Stomach (tissue), 4 donors: ENCODE measurements around the gene HSPA1L.

Source experiments
- POLR2AphosphoS5 ChIP-seq, 3 donors: sonication (generic); formaldehyde crosslinking; IDR thresholded peaks; one replicate each; pipeline ENCODE4 v1.6.1; 2016; ENCODE audit warnings: antibody characterized with exemption in 3 of 3
- TF ChIP-seq, protein P1 (sequence below), 7 experiments: fragments of 450-650 bp in 4 of 7; fragments of 200-600 bp in 3 of 7; sonication (generic) in 3 of 7; IDR thresholded peaks; one replicate each; pipeline ENCODE4 v1.5.1; 2016 to 2019; ENCODE audit warnings: antibody characterized with exemption in 7 of 7, control low read depth in 2 of 7, mild to moderate bottlenecking in 1 of 7

GRCh38 chr6:31813465-31813849 lies 1.6 kb downstream of the HSPA1L start:
- TF ChIP-seq POLR2AphosphoS5 (IDR thresholded peaks at IDR 0.05), result no peak
- TF ChIP-seq, protein P1, sequence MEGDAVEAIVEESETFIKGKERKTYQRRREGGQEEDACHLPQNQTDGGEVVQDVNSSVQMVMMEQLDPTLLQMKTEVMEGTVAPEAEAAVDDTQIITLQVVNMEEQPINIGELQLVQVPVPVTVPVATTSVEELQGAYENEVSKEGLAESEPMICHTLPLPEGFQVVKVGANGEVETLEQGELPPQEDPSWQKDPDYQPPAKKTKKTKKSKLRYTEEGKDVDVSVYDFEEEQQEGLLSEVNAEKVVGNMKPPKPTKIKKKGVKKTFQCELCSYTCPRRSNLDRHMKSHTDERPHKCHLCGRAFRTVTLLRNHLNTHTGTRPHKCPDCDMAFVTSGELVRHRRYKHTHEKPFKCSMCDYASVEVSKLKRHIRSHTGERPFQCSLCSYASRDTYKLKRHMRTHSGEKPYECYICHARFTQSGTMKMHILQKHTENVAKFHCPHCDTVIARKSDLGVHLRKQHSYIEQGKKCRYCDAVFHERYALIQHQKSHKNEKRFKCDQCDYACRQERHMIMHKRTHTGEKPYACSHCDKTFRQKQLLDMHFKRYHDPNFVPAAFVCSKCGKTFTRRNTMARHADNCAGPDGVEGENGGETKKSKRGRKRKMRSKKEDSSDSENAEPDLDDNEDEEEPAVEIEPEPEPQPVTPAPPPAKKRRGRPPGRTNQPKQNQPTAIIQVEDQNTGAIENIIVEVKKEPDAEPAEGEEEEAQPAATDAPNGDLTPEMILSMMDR (IDR thresholded peaks at IDR 0.05), result no peak
